GM18508 (cell line): Measurements from ENCODE around the gene IER5.

Experiments used
- ATAC-seq: cut with Tn5 transposase; IDR thresholded peaks from one replicate; pipeline ENCODE4 v1.9.1; 2021; ENCODE audit warnings: moderate number of reproducible peaks; ENCODE audit not compliant: insufficient read depth, unreplicated experiment

The IER5 gene

DNA sequence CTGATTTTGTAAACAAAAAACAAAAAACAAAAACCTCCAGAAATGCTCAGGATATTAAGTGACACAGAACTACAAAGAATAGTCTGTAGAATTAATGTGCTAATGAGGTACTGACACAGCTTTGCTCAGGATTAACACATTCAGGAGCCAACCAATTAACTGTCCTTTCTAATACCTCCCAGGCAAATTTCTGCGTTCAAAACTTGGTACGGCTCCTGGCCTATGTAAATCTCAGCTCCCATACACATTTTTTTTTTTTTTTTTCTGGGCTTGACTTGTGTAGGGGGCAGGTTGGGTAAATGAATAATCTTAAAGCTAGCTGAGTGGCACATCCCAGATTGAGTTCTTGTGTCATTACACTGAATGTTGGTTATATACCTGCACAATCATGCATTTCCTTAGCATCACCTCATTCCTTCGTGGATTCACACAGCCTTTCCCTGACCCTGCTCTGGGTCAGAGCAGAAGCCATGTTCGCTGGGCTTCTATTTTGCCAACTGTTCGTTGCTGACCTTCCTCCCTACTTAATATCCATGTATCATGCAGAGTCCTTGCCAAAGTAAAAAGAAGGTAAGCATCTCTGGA lies 12.6 kb upstream of the IER5 start:
- no peak for ATAC-seq

DNA sequence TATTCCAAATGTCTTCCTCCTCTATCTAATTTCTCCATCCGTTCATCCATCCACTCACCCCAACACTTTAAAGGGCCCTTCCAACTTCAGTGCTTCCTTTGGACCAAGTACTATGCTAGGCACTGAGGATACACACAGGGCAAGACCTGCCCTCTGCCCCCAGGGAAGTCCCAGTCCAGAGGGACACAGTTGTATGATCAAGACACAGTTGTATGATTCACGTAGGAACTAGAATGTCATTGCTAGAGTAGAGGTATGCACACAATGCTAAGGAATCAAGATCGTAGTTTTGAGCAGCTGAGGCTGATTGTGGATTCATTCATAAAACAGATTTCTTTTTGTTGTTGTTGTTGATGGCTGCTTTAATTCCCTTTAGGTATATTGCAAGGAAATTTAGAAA lies 11.6 kb upstream of the IER5 start:
- ATAC-seq: no peak

- no peak for ATAC-seq
These were observed 10.8 kb upstream of the IER5 start for GRCh38 chr1:181077576-181078242.

DNA sequence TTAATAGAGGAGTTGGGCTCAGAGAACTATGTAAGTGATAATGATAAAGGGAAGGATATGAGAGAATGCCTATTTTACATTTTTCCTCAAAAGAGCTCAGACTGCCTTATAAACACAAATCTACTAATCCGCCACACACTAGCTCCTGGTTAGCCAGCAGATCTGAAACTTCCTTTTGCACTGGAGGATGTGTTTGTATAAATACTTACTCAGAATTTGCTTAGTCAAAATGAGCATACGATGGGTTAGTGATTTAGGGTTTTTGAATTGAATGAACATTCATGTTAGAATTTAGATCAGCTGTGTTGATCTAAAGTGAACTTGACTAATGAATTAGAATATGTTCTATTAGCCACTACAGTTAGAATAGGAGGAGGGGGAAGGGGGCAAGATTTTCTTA lies 9.1 kb upstream of the IER5 start:
- ATAC-seq: no peak

DNA sequence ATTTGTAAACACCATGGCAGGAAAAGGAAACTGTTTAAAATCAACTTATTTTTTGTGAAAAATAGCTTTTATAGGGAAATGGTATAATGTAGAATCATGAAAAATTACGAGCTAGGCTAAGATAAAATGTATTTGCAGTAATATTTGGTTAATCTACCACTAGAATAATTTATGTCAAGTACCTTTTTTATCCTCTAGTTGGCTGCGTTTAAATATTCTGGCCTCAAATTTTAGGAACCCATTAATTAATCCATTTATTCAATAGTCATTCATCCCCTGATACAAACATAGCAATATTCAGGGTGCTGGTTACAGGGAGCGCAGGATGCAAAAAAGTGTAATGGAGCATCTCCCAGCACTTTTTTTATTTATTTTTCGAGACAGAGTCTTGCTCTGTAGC lies 8.6 kb upstream of the IER5 start:
- ATAC-seq: no peak

- no peak for ATAC-seq
These were observed 7.9 kb upstream of the IER5 start for GRCh38 chr1:181080556-181080955.

DNA sequence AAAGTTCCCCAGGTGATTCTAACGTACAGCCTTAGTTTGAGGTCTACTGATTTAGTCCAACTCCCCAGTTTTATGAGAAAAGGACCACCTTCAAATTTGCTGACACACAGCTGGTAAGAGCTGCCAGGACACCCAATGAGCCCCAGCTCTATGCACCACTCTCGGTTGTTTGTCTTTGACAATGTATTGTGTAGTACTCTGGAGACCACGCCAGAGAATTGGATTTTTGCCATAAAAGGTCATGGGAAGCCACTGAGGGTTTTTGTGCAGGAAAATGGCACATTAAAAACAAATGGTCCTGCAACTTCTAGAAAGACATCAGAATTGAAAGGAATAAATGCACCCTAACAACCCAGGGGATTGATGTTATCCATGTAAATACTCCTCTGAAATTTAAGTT lies 7.1 kb upstream of the IER5 start:
- ATAC-seq: no peak

DNA sequence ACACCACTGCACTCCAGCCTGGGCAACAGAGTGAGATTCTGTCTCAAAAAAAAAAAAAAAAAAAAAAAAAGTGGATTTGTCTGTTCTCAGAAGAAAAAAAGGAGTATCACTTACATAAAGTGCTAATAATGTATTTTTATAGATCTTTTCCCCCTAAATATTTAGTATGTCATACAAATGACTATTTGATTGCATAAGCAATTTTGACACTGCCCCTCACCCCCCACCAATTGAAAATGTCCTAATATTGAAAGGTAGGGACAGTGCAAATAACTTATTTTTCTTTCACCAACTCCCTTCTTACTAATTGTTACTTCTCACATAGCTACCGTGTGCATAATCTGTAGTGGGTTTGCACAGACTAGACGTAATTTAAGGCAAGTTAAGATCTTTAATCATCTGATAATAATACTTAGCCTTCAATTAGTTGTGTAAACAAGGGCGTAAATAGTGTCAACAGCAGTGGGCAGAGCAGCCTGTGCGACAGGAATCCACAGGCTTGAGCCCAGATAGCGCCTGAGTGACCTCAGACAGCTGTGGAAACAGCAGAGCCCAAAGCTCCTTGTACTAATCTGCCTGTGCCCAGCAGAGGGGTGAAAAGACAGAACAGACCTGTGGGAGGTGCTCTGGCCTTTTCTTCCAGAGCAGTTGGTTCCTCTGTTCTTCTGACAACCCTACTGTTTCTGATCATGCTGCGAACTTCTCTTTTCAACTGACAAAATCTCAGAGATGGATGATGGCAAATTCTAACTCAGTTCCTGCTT lies 4.5 kb upstream of the IER5 start:
- ATAC-seq: no peak

DNA sequence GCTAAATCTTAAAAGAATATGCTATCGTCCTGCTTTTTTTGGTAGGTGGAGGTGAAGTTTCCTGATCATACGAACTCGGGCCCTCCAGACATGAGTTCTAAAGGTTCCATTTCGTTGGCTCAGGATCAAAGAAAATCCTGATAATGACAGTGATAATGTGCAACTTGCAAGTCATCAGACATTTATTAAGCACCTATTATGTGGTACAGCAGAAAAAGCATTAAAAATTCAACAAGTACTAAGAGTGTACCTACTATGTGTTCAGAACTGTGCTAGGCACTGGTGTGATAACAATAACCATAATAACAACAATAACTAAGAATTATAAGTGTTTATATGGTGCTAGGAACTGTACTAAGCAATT lies 3.9 kb upstream of the IER5 start:
- ATAC-seq: no peak

- no peak for ATAC-seq
These were observed 2.4 kb upstream of the IER5 start for GRCh38 chr1:181086091-181086490.

DNA sequence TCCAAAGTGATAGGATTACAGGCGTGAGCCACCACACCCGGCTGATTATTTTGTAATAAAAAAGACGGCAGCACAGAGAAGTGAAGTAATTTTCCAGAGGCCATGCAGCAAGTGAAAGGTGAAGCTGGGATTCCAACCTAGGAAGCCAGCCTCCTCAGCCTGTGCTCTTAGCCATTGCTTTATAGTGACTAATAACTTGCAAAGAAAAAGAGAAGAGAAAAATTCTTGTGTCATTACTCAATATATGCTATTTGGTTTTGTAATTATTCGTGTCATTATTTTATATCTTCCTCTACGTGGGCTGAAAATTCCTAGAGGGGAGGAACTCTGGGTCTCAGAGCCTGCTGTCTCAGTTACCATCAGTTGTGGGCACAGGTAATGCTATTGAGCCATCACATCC lies 1.6 kb upstream of the IER5 start:
- ATAC-seq: no peak

- ATAC-seq: no peak
These were observed 1.0 kb upstream of the IER5 start for GRCh38 chr1:181087400-181087901.

DNA sequence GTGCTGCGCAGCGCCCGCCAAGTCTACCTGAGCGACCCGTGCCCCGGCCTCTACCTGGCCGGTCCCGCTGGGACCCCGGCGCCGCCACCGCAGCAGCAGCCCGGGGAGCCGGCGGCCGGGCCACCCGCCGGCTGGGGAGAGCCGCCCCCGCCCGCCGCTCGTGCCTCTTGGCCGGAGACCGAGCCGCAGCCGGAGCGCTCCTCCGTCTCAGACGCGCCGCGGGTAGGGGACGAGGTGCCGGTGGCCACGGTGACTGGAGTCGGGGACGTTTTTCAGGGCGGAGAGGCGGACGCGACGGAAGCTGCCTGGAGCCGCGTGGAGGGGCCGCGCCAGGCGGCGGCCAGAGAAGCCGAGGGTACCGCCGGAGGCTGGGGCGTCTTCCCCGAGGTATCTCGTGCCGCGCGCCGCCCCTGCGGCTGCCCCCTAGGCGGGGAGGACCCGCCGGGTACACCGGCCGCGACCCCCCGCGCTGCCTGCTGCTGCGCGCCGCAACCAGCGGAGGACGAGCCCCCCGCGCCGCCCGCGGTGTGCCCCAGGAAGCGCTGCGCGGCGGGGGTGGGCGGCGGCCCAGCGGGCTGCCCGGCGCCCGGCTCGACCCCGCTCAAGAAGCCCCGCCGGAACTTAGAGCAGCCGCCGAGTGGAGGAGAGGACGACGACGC lies 646 bp downstream of the IER5 start:
- no peak for ATAC-seq

- ATAC-seq: no peak
These were observed 1.4 kb downstream of the IER5 start for GRCh38 chr1:181089676-181090544.

DNA sequence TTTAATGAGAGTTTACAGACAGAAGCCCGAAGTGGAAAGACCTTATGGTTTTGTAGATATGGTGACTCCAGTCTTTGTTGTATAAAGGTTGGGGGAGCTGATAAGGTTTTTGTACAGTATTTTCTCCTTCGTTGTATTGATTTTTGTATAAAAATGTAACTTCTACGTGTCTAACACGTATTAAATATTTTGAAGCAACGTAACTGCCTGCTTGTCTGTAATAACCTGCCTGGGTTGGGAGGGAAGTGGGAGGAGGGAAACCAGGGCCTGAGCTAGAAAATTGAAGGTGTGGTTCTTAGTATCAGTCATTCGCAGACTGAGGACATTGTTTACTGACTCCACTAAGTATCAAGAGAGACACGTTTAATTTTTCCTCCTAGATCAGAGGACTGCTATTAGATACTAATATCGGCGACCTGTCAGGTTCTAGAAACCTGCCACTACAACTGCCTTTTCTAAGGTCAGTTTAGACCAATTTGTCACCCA lies 2.2 kb downstream of the IER5 start:
- no peak for ATAC-seq

- no peak for ATAC-seq
These were observed 3.0 kb downstream of the IER5 start for GRCh38 chr1:181091309-181092040.

DNA sequence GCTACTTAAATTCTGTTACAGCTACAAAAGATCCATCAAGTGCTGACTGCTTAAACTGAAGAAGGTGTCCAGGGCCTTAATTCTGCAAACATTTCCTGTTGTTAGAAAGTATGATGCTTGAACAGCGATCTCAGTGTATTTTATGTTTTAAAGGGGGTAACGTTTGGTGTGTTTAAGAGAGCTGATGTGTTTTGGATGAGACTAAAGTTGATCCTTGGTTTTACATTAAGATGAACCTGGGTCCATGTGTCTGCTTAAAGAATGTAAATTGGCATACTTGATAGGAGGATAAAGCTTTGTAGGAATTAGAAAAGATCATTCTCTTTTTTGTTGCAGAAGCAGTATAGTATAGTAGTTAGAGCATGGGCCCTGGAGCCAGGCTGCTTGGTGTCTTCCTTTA lies 3.6 kb downstream of the IER5 start:
- no peak for ATAC-seq

DNA sequence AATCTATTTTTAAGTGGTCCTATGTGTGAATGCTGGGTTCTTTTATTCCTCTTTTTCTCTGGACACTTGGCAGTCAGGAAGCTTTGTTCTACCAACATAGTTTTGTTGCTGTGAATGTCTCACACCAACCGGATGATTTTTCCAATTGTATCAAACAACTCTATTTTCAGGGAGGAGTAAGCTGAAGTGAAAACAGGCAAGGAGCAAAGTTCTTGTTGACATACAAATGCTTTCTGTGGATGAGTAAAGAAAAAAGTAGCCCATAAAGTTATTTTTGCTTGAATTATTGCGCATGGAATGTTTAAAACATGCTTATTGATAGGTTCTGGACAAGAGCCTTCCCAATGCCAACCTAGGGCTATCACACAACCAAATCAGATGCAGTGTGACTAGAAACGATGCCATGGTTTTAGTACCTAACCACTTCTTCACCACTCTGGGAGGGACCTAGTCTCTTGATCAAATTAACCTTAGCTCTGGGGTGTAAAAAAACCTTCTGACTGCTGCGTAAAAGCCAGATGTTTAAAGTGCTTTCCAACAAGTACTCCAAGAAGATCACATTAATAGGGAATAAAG lies 4.5 kb downstream of the IER5 start:
- no peak for ATAC-seq
